ENCODE data around the gene KRTAP10-11.
"Not testable (repeated sequence)": the region's sequence is repeated elsewhere in the genome, so short reads cannot be mapped to it uniquely, and the experiment has no call there.

The KRTAP10-11 gene, protein sequence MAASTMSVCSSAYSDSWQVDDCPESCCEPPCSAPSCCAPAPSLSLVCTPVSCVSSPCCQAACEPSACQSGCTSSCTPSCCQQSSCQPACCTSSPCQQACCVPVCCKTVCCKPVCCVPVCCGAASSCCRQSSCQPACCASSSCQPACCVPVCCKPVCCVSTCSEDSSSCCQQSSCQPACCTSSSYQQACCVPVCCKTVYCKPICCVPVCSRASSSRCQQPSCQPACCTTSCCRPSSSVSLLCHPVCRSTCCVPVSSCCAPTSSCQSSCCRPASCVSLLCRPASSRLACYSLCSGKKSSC

DNA sequence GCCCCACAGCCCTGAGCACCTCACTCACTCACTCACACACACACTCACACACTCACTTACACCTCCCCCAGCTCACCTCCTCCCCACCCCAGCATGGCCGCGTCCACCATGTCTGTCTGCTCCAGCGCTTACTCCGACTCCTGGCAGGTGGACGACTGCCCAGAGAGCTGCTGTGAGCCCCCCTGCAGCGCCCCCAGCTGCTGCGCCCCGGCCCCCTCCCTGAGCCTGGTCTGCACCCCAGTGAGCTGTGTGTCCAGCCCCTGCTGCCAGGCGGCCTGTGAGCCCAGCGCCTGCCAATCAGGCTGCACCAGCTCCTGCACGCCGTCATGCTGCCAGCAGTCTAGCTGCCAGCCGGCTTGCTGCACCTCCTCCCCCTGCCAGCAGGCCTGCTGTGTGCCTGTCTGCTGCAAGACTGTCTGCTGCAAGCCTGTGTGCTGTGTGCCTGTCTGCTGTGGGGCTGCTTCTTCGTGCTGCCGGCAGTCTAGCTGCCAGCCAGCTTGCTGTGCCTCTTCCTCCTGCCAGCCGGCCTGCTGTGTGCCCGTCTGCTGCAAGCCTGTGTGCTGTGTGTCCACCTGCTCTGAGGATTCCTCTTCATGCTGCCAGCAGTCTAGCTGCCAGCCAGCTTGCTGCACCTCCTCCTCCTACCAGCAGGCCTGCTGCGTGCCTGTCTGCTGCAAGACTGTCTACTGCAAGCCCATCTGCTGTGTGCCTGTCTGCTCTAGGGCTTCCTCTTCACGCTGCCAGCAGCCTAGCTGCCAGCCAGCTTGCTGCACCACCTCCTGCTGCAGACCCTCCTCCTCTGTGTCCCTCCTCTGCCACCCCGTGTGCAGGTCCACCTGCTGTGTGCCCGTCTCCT, at the start of gene KRTAP10-11:
TSS of gene KRTAP10-11 (plus strand) at position 49 of the 856 bp plus-strand sequence. CDS start at position 94, 45 bp downstream.
- not testable (repeated sequence) for ATAC-seq

DNA sequence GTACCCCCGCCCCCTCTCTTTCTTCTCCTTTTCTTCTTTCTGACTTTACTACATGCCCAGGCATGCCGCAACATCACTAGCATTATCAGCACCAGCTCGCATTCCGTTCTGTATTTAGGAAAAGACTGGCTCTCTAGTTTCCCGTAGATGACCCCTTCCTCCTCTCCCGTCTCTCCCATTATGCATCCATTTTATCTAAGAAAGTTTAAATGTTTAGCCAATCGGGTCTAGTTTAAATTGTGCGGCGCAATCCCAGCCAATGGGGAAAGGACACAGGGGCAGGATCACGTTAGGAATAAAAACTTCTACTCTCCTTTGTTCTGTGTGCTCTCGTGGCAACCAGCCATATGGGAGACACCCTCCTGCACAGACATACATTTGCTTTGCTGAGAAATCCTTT, 48.2 kb upstream of the KRTAP10-11 start:
- no peak for ATAC-seq

DNA sequence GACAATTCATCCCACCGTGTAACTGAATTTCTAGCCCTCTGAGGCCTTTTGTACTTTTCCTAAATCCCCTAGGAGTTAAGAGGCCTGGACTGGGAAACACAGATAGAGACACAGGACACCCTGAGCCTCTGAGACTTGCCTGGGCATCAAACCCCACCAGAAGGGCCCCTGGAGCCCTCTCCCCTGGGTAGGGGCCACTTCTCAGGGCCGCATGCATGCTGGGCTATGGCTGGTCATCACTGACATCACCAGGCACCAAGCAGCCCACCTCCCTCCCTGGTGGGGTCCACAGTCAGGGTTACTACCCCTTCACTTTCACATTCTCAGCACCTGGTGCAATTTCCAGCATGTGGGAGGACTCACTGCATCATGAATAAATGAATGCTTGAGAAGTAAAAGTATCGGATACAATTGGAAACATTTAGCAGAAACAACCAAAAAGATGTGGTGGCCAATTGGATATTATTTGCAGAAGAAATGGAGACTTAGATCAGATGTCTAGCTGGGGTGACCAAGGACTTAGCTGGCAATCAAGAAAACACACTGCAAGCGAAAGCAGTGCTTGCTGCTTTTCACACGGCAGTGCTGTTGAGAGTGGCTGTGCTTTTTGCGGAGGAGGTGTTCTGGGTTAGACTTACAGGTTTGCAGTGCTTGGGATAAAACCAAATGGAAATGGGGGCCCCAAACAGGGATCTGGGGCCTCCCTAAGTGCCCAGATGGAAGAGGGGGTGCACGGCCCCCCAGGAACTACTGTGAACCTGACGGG, 46.8 kb upstream of the KRTAP10-11 start:
- no peak for ATAC-seq

DNA sequence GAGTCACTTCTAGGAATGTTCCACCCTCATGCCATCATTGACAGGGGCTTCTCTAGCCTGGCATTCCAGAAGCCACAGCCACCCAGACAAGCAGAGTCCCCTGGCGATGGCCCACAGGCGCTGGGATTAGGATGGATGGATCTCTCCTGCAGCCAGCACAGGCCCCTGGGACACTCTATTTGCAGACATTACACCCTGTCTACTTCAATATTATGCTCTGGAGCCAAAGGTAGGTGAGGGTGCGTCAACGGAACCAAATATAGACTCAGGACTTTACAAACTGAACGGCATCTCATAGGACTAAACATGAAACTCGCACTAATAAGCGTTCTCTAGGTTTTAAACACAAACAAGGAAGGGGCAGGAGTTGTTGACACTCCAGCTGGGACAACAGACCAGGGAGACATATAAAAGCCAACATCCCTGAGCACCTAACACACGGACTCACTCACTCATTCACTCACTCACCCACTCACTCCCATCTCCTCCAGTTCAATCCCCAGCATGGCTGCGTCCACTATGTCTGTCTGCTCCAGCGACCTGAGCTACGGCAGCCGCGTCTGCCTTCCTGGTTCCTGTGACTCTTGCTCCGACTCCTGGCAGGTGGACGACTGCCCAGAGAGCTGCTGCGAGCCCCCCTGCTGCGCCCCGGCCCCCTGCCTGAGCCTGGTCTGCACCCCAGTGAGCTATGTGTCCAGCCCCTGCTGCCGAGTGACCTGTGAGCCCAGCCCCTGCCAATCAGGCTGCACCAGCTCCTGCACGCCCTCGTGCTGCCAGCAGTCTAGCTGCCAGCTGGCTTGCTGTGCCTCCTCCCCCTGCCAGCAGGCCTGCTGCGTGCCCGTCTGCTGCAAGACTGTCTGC, 45.9 kb upstream of the KRTAP10-11 start, which contains the start of gene KRTAP10-7:
TSS of gene KRTAP10-7 (plus strand) at position 480 of the 861 bp plus-strand sequence. CDS start at position 505, 25 bp downstream.
- ATAC-seq = not testable (repeated sequence)

DNA sequence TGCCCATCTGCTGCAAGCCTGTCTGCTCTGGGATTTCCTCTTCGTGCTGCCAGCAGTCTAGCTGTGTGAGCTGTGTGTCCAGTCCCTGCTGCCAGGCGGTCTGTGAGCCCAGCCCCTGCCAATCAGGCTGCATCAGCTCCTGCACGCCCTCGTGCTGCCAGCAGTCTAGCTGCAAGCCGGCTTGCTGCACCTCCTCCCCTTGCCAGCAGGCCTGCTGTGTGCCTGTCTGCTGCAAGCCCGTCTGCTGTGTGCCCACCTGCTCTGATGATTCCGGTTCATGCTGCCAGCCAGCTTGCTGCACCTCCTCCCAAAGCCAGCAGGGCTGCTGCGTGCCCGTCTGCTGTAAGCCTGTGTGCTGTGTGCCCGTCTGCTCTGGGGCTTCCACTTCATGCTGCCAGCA, 45.1 kb upstream of the KRTAP10-11 start:
- ATAC-seq = not testable (repeated sequence)

DNA sequence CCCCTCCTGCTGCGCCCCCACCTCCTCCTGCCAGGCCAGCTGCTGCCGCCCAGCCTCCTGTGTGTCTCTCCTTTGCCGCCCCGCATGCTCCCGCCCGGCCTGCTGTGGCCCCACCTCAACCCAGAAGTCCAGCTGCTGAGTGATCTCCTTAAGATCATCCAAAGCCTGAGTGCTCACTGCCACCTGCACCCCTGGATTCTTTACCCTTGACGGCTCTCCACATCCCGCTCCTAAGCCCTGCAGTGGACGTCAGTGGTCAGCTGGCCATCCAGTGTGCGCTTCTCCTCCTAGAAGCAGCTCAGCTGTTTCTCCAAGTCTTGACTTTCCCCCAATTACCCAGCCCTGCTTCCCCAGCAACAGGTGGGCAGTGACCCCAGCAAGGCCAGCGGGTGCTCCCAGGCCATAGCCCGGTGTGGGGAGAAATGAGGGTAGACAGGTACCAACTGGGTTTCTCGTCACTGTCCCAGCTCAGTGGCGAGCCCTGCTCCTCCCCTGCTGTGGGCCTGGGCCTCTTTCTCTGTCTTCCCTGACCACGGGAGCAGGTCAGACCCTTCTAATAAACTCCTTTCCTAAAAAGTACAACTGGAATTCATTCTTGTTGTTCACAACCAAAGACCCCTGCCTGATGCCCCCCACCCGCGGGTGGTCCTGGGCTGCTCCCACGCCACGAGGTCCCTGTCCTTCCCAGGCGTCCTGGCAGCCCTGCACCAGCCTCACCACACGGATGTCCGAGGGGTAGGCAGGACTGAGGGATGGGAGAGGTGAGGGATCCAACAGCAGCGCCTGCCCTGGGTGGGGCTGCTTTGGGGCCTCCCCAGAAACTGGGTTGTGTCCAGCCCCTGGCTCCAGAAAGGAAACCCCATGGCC, 44.4 kb upstream of the KRTAP10-11 start:
- no peak for ATAC-seq

DNA sequence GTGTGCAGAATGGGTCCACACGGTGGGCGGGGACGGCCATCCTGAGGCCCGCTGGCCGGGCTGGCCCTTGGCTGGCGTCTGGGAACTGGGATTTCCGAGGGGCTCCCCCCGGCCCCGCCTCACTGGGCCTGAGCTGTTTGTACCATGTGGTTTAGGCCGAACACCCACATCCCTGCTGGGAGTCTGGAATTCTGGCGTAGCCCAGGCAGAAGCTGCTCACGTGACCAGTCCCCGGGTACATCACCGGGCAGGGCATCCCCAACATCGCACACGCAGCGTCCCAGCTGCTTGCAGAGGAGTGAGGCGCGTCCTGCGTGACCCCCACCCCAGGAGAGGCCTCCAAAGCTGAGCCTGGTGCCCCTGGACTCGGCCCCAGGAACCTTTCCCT, 43.8 kb upstream of the KRTAP10-11 start:
- no peak for ATAC-seq

DNA sequence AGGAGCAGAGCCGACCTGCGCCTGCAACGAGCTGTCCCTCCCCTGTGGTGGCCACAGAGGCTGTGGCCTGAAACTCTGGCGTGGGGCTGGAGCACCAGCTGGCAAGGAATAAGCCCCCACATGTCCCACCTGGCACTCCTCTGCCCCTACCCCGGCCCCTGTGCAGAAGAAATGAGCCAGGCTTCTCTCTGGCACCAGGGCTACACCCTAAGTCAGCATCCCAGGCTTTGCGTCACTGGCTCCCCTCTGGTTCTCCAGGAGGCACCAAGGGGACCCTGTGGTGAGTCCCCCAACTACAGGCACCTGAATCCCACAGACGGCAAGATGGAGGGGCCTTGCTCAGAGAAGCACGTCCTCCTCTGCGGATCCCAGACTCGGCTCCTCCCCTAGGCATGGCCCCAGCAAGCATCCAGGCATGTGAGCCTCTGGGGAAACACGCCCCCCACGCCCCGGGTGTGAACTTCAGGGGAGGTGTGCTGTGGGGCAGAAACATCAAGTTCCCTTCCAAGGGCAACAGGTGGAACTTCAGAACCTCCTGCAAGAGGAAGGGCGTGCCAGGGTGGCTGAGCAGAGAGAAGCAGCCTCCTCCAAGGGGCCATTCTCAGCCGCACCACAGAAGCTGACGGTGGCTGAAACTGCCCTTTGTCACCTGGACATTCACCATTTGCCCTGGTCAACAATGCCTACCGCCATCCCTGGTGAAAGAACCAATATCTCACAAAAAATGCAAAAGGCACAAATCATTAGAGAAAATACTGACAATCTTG, 42.9 kb upstream of the KRTAP10-11 start:
- ATAC-seq = no peak

DNA sequence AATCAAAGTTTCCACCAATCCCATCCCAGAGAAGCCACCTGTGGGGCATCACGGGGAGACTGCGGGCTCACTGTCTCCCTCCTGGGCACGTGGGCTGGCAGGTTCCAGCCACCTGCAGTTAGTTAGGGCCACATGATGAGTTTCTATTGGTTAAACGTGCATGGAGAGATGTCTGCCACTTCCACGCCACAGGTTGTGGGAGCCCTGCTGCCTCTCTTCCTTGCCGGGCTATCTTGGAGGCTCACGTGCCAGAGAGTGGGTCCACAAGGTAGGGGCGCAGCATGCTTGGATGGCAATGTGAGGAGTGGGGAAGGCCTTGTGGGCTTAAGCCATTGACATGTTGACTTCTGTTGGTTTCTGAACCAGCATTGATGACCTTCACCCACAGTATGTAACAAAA, 42.3 kb upstream of the KRTAP10-11 start:
- no peak for ATAC-seq

DNA sequence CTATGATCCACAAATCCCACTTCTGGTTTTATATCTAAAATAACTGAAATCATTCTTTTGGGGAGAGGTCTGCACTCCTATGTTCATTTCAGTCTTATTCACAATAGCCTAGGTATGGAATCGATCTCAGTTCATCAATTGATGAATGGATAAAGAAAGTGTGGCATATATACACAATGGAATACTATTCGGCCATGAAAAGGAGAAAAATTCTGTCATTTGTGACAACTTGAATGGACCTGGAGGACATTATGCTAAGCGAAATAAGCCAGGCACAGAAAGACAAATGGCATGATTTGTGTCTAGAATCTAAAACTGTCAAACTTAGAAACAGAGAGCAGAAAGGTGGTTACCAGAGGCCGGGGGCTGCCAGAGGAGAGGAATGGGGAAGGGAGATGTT, 39.7 kb upstream of the KRTAP10-11 start:
- ATAC-seq = no peak

DNA sequence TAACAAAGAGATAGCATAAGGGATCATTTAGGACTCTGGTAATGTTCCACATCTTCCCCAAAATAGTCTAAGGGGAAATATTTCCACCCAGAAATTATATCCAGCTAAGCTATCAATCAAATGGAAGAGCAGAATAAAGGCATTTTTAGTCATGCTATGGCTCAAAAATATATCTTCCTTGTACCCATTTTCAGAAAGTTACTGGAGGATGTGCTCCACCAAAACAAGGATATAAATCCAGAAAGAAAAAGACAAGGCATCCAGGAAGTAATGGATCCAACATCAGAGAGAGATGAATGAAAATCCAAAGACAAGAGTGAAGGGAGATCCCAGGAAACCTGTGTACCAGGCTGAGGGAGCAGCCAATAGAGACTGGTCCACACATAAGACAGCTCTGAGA, 37.0 kb upstream of the KRTAP10-11 start:
- ATAC-seq = no peak

DNA sequence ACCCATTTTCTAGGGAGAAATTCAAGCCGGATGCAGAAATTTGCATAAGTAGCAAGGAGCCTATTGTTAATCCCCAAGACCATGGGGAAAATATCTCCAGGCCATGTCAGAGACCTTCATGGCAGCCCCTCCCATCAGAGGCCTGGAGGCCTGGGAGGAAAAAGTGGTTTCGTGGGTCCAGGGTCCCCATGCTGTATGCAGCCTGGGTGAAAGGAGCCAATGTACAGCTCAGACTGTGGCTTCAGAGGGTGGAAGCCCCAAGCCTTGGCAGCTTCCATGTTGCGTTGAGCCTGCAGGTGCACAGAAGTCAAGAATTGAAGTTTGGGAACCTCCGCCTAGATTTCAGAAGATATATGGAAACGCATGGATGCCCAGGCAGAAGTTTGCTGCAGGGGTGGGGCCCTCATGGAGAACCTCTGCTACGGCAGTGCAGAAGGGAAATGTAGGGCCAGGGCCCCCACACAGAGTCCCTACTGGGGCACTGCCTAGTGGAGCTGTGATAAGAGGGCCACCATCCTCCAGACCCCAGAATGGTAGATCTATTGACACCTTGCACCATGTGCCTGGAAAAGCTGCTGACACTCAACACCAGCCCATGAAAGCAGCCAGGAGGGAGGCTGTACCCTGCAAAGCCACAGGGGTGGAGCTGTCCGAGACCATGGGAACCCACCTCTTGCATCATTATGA, 35.9 kb upstream of the KRTAP10-11 start:
- ATAC-seq = not testable (repeated sequence)

DNA sequence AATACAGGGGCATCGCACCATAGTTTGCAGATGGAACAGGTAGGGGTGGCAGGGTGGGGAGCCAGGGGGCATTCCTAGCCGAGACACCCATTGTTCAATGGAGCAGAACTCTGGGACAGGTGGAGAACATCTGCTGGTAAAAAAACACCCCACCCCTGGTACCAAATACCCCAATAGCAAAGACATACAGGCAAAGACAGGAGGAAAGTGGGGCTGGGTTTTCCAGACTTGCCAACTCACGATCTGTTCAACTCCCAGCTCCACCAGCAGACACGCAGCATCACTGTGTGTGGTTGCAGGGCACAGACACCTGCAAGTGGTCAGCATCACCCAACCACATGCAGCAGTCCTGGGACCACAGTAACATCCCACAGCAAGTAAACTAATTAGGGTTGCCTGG, 34.7 kb upstream of the KRTAP10-11 start:
- ATAC-seq = no peak

DNA sequence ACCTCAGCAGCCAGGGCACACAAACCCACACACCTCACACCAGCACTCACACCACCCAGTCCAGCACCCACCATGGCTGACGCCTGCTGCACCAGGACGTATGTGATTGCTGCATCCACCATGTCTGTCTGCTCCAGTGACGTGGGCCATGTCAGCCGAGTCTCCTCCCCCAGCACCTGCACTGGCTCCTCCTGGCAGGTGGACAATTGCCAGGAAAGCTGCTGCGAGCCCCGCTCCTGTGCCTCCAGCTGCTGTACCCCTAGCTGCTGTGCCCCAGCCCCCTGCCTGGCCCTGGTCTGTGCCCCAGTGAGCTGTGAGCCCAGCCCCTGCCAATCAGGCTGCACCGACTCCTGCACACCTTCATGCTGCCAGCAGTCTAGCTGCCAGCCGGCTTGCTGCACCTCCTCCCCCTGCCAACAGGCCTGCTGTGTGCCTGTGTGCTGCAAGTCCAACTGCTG, 34.2 kb upstream of the KRTAP10-11 start, which contains the start of gene KRTAP10-8:
TSS of gene KRTAP10-8 (plus strand) at position 51 of the 458 bp plus-strand sequence. CDS start at position 73, 22 bp downstream.
- no peak for ATAC-seq

DNA sequence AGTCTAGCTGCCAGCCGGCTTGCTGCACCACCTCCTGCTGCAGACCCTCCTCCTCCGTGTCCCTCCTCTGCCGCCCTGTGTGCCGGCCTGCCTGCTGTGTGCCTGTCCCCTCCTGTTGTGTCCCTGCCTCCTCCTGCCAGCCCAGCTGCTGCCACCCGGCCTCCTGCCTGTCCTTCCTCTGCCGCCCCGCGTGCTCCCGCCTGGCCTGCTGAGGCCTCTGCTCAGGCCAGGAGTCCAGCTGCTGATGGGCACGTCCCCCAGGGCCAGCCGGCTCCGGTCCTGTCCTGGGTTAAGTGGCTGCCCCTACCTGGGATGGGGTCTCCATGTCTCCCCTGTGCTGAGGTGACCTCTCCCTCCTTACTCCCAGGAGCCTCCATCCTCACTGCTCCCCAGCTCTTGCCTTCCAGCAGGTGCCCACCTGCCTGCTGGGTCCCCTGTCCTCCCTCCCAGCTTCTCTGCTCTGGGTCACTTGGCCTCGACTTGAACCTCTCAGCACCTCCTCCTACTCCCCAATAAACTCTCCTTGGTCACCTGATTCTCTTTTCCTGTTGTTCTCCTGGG, 33.5 kb upstream of the KRTAP10-11 start:
- no peak for ATAC-seq

DNA sequence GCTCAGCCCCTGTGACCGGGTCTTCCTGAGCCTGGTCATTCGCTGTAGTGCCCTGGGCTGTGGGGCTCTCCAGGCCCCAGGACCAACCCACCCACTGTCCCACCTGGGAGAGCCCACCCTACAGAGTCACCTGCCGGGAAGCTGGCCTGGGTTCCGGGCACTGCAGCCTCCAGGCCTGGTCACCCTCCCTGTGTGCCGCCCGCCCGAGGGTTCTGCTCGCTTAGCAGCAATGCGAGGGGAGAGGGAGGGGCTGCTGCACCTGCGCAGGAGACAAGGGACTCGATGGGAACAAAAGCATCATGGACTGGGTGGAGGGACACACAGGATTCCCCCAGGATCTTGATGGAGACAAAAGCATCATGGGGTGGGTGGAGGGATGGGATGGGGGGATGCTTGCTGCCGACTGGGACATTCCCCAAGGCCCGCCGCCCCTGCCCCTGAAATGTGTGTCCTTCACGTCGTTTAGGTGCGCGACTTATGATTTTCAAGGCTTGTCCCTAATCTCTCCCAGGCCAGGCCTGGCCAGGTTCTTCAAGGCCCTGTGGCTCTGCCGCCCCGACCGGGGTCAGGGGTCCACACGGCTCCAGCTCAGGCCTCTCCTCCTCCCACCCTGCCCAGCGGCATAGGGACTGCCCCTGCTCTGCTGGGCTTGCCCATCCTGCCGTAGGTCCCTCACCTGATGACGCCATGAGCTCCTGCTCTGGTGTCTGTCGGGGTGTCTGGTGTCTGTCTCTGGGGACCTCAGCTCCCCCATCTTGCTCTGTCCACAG, 32.6 kb upstream of the KRTAP10-11 start:
- no peak for ATAC-seq

DNA sequence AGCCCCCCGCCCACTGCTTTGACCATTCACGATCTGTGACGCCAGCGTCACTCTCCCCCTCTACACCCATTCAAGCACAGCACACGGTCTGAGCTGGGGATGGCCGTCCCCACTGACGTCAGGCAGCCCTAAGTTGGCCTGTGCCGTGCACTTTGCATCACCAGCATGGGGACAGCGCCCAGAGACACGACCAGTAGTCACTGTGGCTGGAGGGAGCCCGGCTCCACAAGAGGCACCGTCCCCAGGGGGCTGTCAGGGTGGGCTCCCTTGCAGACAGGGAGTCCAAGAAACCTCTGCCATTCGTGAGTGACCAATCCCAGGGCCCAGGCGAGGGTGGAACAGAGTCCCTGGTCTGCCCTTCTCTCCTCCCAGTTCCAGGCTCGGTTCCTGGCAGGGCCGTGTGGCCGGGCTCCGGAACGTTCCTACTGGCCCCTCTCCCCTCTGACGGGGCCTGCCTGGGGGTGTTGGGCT, 32.0 kb upstream of the KRTAP10-11 start:
- no peak for ATAC-seq

DNA sequence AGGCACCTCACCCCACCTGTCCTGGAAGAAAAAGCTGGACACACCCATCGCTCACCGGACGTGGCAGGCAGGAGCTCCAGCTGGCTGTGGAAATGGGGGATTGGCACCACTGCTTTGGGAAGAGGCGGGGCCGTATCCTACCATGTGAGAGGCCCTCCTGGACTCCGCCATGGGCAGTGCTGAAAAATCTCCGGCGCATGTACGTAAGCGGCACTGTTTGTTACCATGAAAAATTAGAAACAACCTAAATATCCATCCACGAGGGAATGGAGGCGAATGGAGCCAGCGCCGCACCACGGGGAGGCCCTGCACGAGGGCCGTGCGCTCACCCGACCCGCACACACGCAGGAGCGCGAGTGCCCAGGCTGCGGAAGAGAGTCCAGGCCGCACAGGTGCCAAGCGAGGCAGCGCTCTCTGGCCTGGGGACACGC, 31.2 kb upstream of the KRTAP10-11 start:
- ATAC-seq = no peak

Data from activated CD4-positive, CD25-positive, alpha-beta regulatory T cell treated with anti-CD3 and anti-CD28 coated beads, Interleukin-2, amount 50 U/mL, for 24 hours (primary cell).